GM13977 (cell line): ENCODE measurements around the gene HDAC10.

Experiments used
- DNase-seq: peaks from one replicate; pipeline ENCODE4 v3.0.0; 2012; ENCODE audit warnings: low spot score
- in situ Hi-C: fragments of 300-500 bp; cut with MboI; formaldehyde crosslinking; loops from one replicate; pipeline ENCODE4 v1.12.0; 2022; ENCODE audit warnings: low sequenced_read_pairs, low pct_unique_long_range_greater_than_20kb, mixed read lengths, inconsistent platforms; ENCODE audit not compliant: unreplicated experiment
- TF ChIP-seq, protein P1 (sequence below): IDR thresholded peaks from 2 replicates; pipeline ENCODE4 v1.5.1; 2012; ENCODE audit warnings: mild to moderate bottlenecking, control low read depth; ENCODE audit not compliant: insufficient read depth; ENCODE audit errors: extremely low read depth, missing control alignments

The HDAC10 gene

DNA sequence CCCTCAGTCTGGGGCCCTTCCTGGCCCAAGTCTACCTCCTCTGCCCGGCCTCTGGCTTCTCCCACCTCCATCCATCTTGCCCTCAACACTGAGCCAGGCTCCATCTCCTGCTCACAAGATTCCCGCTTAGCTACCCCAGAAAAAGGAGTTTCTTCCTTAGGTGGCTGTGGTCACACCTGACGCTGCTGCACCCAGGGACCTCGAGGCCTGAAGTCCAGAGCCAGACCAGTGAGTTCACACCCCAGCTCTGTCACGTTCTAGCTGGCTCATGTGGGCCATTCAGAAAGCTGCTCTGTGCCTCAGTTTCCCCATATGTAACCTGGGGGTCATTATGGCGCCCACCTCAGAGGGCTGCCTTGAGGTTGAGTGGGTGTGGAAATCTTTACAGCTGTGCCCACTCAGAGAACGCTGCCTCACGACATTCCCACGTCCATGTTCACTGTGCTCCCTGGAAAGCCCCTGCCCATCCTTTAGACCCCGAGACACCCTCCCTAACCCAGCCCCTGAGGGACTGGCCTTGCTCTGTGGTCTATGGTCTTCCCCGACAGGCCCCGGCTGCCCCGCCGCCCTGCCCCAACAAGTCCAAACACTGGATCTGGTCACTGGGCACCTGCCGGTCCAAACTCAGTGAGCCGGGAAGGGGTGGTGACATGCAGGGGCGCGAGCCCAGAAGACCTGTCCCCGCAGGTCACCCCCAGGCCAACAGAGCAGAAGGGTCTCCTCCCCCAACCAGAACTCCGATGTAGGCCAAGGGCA is 46.6 kb upstream of the HDAC10 start:
- in situ Hi-C loops = no loop called here
- no peak for DNase-seq
- TF ChIP-seq, protein P1, sequence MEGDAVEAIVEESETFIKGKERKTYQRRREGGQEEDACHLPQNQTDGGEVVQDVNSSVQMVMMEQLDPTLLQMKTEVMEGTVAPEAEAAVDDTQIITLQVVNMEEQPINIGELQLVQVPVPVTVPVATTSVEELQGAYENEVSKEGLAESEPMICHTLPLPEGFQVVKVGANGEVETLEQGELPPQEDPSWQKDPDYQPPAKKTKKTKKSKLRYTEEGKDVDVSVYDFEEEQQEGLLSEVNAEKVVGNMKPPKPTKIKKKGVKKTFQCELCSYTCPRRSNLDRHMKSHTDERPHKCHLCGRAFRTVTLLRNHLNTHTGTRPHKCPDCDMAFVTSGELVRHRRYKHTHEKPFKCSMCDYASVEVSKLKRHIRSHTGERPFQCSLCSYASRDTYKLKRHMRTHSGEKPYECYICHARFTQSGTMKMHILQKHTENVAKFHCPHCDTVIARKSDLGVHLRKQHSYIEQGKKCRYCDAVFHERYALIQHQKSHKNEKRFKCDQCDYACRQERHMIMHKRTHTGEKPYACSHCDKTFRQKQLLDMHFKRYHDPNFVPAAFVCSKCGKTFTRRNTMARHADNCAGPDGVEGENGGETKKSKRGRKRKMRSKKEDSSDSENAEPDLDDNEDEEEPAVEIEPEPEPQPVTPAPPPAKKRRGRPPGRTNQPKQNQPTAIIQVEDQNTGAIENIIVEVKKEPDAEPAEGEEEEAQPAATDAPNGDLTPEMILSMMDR = no peak

DNA sequence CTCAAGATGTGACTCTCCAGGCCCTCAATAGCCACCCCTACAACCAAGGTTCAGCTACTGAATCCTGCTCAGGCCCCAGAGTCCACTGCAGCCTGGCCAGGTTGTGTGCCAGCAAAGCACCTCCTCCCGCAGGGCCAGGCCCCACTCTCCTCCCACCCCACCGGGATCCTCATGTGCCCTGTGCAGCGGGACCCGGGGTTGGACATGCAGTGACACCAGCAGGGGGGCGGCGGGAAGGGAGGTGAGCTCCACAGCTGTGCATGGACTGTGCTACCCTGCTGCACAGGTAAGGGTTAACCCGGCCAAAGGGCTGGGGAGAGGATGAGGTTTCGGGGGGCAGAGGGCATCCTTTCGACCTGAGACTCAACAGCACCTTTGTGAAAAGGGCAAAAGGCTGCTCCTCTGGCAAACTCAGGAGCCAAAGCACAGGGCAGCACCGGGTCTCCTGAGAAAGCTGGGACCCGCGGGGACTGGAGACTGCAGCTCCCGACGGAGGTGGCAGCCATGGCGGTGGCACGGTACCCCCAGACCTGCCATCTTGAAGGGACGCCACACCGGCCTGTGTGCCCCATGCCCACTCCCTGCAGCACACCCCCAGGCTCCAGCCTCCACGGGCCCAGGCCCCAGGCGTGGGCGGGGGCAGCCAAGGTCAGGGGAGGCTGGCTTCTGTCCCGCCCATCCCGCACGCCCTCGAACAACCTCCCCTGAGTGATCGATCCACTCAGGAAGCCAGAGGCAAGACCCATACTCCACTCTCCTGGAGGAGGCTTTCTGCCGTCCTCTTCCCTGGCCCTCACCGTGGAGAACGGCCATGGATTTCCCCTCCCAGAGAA is 45.8 kb upstream of the HDAC10 start:
- no peak for DNase-seq
- TF ChIP-seq, protein P1 = no peak
- in situ Hi-C loops = no loop called here

DNA sequence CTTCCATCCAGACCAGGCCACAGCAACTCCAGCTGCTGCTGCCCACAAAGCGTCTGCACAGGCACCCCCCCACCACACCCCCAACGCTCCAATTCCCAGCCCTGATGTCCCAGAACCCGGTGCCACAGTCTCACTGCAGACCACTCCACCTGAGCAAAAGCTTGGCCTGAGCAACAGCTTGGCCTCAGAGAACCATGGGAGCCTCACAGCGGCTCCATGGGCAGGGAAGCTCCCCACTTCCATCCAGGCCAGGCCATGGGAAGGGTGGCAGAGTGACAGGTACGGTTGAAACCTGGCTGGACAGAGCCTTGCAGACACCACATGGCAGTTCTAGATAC is 43.2 kb upstream of the HDAC10 start:
- DNase-seq = no peak
- TF ChIP-seq, protein P1 = no peak
- in situ Hi-C loops = no loop called here

DNA sequence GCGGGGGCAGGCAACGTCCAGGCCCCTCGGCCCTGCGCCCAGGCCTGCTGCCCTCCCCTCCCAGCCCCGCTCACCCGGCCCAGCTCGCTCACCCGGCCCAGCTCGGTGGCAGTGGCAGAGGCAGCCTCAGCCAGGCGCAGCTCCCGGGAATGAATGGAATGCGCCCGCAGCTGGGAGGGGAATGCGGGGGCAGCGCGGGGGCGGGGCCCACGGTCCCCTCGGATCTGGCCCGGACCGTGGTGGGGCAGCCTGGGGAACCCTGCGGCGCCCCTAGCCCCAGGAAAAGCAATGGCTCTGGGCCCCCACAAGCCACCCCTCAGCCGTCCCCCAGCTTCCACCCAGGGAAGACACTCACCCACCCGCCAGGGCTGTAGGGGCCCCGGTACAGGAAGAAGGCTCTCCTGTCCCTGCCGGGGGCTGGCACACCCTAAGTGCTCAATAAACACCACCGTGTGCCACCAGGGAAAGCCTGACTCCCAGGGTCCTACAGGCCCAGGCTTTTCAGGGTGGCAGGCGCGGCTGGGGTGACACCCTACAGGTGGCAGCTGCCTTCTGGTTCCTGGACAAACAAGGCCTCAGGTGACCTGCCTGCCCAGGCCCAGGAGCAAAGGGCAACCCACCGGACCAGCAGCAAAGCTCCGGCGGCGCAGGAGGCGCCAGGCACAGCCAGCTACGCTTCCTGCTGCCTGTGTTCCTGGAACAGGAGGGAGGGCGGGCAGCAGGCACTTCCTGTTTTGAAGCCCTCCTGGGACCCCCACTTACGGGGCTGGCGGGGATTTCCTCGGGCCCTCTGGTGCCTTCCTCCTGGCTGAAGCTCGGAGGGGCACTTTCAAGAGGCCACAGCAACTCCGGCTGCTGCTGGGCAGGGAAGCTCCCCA is 42.6 kb upstream of the HDAC10 start:
- in situ Hi-C loops = no loop called here
- no peak for DNase-seq
- TF ChIP-seq, protein P1 = no peak

DNA sequence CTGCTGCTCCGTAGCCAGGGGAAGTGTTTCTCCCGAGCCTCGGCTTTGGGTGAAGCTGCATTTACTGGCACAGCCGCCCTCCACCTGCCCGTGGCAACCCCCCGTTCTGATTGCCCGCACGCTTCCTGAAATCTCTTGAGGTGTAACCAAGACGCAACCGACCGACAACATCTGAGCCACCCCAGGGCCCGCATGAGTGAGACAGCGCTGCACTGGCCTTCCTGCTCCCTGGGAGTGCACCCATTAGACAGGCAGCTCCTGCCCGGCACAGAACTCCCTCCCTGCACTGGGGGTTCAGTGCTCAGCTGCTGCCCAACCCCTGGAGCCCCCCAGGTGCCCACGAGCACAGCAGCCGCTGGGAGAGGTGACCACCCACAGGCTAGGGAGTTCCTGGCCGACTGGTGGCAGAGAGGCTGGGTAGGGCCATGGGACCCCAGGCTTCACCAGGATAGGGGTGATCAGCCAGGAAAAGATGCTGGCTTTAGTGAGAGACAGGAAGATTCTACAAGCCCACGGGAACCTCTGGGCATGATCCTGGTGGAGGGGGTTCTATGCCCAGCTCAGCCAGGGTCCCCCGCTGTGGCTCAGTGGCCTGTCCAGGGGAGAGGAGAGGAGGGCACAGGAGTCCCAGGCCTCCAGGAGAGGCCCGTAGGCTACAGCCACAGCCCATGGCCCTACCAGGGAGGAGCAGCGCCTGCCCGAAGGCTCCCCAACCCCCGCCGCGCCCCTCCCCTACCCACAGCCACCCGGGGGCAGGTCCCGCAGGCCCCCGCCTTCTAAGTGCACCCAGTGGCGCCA is 41.8 kb upstream of the HDAC10 start:
- TF ChIP-seq, protein P1 = no peak
- in situ Hi-C loops = no loop called here
- no peak for DNase-seq
